ENCODE data around the gene RPTOR.

The RPTOR gene

DNA sequence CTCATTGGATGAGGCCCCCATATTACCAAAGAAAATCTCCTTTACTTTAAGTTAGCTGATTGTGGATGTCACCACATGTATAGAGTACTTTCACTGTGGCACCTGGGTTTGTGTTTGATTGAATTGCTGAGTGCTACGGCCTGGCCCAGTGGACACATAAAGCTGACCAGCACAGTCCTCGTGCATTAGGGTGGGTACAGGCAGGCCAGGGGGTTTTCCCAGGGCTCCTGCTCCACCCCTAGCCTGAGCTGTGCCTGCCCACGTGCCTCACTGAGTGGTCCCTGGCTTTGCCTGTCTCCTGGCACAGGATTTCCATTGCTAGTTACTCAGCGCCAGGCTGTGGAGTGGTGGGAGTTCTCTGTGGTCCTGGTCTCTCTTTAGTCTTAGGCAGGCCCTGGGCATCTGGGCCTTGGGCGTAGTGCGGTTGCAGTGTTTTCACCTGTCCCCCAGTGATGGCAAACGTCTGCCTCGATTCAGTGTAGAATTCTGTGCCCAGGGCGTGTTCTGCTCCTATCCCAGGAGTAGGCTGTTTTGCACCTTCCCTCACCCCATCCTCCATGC, 86.0 kb downstream of the RPTOR start:
- TF ChIP-seq, protein P1, sequence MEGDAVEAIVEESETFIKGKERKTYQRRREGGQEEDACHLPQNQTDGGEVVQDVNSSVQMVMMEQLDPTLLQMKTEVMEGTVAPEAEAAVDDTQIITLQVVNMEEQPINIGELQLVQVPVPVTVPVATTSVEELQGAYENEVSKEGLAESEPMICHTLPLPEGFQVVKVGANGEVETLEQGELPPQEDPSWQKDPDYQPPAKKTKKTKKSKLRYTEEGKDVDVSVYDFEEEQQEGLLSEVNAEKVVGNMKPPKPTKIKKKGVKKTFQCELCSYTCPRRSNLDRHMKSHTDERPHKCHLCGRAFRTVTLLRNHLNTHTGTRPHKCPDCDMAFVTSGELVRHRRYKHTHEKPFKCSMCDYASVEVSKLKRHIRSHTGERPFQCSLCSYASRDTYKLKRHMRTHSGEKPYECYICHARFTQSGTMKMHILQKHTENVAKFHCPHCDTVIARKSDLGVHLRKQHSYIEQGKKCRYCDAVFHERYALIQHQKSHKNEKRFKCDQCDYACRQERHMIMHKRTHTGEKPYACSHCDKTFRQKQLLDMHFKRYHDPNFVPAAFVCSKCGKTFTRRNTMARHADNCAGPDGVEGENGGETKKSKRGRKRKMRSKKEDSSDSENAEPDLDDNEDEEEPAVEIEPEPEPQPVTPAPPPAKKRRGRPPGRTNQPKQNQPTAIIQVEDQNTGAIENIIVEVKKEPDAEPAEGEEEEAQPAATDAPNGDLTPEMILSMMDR (IDR thresholded peaks at IDR 0.05; ENCODE audit: extremely low read depth, insufficient read depth, missing control alignments) = no peak
- in situ Hi-C loops (cut with MboI; ENCODE audit: low pct_unique_long_range_greater_than_20kb, low sequenced_read_pairs, unreplicated experiment) = no loop called here
- DNase-seq (ENCODE audit: low spot score) = no peak

DNA sequence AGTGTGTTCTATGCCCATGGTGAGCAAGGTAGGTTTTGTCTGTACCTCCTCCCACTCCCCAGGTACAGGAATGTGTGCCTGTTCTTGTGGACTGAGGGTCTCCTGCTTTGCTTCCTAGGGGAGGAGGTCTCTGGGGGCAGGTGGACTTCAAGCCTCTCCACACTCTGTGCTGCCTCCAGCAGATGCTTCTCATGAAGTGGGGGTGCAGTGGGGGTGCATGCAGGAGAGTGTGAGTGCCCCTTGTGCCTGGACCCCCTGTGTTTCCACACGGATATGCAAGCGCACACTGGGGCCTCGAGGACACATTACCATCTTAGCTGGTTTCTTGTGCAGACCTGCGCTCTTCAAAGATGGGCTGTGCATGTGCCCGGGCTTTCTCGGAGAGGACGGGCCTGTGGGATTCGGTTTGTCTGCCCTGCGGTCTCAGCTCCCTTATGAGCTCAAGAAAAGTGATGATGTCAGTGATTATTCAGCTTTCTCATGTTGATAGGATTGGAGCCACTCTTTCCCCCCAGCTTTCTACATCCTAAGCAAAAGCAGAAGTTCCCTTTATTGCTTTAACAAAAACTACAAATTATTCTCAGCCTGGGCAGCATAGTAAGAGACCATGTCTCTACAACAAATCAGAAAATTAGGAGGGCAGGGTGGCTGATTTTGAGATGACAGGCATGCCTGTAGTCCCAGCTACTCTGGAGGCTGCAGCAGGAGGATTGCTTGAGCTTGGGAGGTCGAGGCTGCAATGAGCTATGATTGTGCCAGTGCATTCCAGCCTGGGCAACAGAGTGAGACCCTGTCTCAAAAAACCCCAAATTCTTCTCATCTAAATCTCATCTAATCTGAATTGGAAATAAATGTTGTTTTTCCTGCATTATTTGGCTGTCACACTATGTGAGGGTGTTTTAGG, 86.8 kb downstream of the RPTOR start:
- TF ChIP-seq, protein P1 (IDR thresholded peaks at IDR 0.05; ENCODE audit: extremely low read depth, insufficient read depth, missing control alignments) = no peak
- in situ Hi-C loops (cut with MboI; ENCODE audit: low pct_unique_long_range_greater_than_20kb, low sequenced_read_pairs, unreplicated experiment) = no loop called here
- no peak for DNase-seq (ENCODE audit: low spot score)

DNA sequence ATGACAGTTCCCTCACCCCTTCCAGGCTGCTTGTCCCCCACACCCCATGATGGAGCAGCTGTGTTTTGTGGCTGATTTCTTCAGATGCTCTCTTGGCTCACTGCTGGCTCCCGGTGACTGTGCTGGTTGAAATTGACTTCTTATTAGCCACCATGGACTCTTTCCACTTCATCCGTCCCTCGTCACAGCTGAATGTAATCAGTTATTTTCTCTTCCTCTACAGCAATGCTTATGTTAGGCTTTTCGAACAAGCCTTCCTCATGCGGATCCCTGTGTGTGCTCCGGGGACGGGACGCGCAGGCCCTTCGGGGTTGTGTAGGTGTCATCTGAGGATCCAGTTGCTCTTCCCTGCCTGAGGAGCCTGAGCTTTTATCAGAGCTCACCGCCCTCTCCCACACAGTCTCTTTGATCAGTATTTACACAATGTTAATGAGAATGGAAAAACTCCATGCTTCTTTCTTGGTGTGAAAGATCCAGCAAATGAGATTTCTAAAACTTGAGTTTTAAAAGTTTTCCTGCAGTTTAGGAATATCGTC, 87.5 kb downstream of the RPTOR start:
- no peak for DNase-seq (ENCODE audit: low spot score)
- TF ChIP-seq, protein P1 (IDR thresholded peaks at IDR 0.05; ENCODE audit: extremely low read depth, insufficient read depth, missing control alignments) = no peak
- in situ Hi-C loops (cut with MboI; ENCODE audit: low pct_unique_long_range_greater_than_20kb, low sequenced_read_pairs, unreplicated experiment) = no loop called here

DNA sequence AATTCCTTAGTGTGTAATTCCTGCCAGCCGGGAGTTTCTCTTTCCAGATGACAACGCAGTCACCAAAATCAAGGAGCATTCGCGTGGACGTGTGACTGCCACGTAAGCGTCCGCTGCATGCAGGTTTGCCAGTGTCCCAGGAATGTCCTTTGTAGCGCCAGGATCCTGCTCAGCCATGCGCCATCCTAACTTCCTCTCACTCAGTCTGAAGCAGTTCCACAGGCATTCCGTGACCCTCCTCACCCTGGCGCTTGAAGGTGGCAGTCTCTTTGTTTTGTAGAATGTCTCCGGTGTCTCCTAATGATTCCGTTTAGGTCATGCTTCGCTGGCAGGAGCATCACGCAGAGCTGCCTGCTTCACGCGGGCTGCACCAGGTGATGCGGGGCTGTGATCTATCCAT, 88.6 kb downstream of the RPTOR start:
- in situ Hi-C loops (cut with MboI; ENCODE audit: low pct_unique_long_range_greater_than_20kb, low sequenced_read_pairs, unreplicated experiment) = no loop called here
- TF ChIP-seq, protein P1 (IDR thresholded peaks at IDR 0.05; ENCODE audit: extremely low read depth, insufficient read depth, missing control alignments) = no peak
- no peak for DNase-seq (ENCODE audit: low spot score)

DNA sequence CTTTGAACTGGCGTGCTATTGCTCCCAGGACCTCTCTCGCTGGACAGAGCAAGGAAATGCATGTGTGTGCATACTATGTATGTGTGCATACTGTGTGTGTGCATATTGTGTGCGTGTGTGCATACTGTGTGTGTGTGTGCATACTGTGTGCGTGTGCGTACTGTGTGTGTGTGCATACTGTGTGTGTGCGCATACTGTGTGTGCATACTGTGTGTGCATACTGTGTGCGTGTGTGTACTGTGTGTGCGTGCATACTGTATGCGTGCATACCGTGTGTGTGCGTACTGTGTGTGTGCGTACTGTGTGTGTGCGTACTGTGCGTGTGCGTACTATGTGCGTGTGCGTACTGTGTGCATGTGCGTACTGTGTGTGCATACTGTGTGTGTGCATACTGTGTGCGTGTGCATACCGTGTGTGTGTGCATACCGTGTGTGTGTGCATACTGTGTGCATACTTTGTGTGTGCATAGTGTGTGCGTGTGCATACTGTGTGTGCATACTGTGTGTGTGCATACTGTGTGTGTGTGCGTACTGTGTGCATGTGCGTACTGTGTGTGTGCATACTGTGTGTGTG, 89.4 kb downstream of the RPTOR start:
- in situ Hi-C loops (cut with MboI; ENCODE audit: low pct_unique_long_range_greater_than_20kb, low sequenced_read_pairs, unreplicated experiment) = no loop called here
- TF ChIP-seq, protein P1 (IDR thresholded peaks at IDR 0.05; ENCODE audit: extremely low read depth, insufficient read depth, missing control alignments) = no peak

DNA sequence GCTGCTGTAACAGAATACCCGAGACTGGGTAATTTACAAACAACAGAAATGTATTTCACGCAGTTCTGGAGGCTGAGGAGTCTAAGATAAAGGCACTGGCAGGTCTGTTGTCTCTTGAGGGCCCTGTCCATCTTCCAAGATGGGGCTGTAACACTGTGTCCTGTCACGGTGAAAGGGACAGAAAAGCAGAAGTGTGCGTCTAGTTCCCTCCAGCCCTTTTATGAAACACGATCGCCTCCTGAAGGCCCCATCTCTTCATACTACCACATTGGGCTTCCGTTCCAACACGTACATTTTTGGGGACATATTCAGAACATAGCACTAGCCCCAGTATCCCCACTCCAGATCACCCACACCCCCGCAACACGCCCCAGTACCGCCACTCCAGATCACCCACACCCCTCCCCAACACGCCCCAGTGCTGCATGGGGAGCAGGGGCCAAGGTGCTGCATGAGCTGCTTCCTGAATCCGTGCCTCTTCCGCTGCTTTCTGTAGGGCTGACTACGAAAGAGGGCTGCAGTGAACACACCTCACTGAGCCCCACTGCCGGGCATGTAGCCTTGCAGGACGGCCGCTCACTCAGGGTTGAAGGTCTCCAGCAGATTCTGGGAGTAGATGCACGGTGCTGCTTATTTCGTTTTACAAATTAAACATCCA, 91.9 kb downstream of the RPTOR start:
- TF ChIP-seq, protein P1 (IDR thresholded peaks at IDR 0.05; ENCODE audit: extremely low read depth, insufficient read depth, missing control alignments) = no peak
- no peak for DNase-seq (ENCODE audit: low spot score)
- in situ Hi-C loops (cut with MboI; ENCODE audit: low pct_unique_long_range_greater_than_20kb, low sequenced_read_pairs, unreplicated experiment) = no loop called here

More for the DNA sequence above, 89.4 kb downstream of the RPTOR start:
- no peak for DNase-seq (ENCODE audit: low spot score)

Measured in GM13977 (cell line).